ENCODE data around the gene TOP2A.

- TF ChIP-seq CTCF (conservative IDR thresholded peaks at IDR 0.05) (no peak), ZFX (IDR thresholded peaks at IDR 0.05) (no peak)
These were observed 44.4 kb downstream of the TOP2A start for GRCh38 chr17:40373324-40373723.

All from C4-2B (cell line).